ENCODE results near the gene WDR90. TPM values are rescaled to one million over a fixed set of nuclear protein-coding genes. Genes with fewer than 3 reads are reported as not detected.
A peak's percentile ranks its signal among the peaks of the same experiment; 100 is the strongest.

WDR90 gene
- polyA plus RNA-seq, 3 donors: 36.9 to 62.0 (median 48.4) TPM

- DNase-seq (ENCODE audit: extremely low read depth in 1 of 11, low read depth in 9 of 11, low spot score in 4 of 11): no peak
Measured at GRCh38 chr16:635573-636205, 13.5 kb upstream of the WDR90 start.

- DNase-seq (ENCODE audit: extremely low read depth in 1 of 11, low read depth in 9 of 11, low spot score in 4 of 11): peak; percentile 77 to 92 (median 89)
Measured at GRCh38 chr16:636206-637080, 12.7 kb upstream of the WDR90 start, which contains the start of gene METTL26. Gene METTL26 (minus strand): TSS chr16:636305. CDS start chr16:636290, 15 bp downstream.

GRCh38 chr16:637081-638018, 11.8 kb upstream of the WDR90 start:
- DNase-seq (ENCODE audit: extremely low read depth in 1 of 11, low read depth in 9 of 11, low spot score in 4 of 11): peak in 6 of 11 donors; percentile 64 to 87 (median 76)

GRCh38 chr16:638034-638543, 11.1 kb upstream of the WDR90 start:
- DNase-seq (ENCODE audit: extremely low read depth in 1 of 11, low read depth in 9 of 11, low spot score in 4 of 11): no peak

- DNase-seq (ENCODE audit: extremely low read depth in 1 of 11, low read depth in 9 of 11, low spot score in 4 of 11): no peak
Measured at GRCh38 chr16:638836-639235, 10.3 kb upstream of the WDR90 start.

- DNase-seq (ENCODE audit: extremely low read depth in 1 of 11, low read depth in 9 of 11, low spot score in 4 of 11): no peak
Measured at GRCh38 chr16:640614-641013, 8.6 kb upstream of the WDR90 start.

- peak in 1 of 11 donors; percentile 49 for DNase-seq (ENCODE audit: extremely low read depth in 1 of 11, low read depth in 9 of 11, low spot score in 4 of 11)
Measured at GRCh38 chr16:641326-642188, 7.6 kb upstream of the WDR90 start, which contains the start of gene MCRIP2. Gene MCRIP2 (plus strand): TSS chr16:641828. CDS start chr16:641992, 164 bp downstream.

GRCh38 chr16:642189-643049, 6.7 kb upstream of the WDR90 start:
- DNase-seq (ENCODE audit: extremely low read depth in 1 of 11, low read depth in 9 of 11, low spot score in 4 of 11): no peak

GRCh38 chr16:643050-643368, 6.2 kb upstream of the WDR90 start:
- DNase-seq (ENCODE audit: extremely low read depth in 1 of 11, low read depth in 9 of 11, low spot score in 4 of 11): no peak

GRCh38 chr16:644556-644955, 4.6 kb upstream of the WDR90 start:
- DNase-seq (ENCODE audit: extremely low read depth in 1 of 11, low read depth in 9 of 11, low spot score in 4 of 11): no peak

GRCh38 chr16:645852-646678, 3.1 kb upstream of the WDR90 start:
- no peak for DNase-seq (ENCODE audit: extremely low read depth in 1 of 11, low read depth in 9 of 11, low spot score in 4 of 11)

GRCh38 chr16:646679-647172, 2.4 kb upstream of the WDR90 start:
- DNase-seq (ENCODE audit: extremely low read depth in 1 of 11, low read depth in 9 of 11, low spot score in 4 of 11): no peak

GRCh38 chr16:647173-647902, 1.8 kb upstream of the WDR90 start:
- no peak for DNase-seq (ENCODE audit: extremely low read depth in 1 of 11, low read depth in 9 of 11, low spot score in 4 of 11)

- no peak for DNase-seq (ENCODE audit: extremely low read depth in 1 of 11, low read depth in 9 of 11, low spot score in 4 of 11)
Measured at GRCh38 chr16:648071-648780, 939 bp upstream of the WDR90 start.

GRCh38 chr16:649631-650030, 466 bp downstream of the WDR90 start:
- DNase-seq (ENCODE audit: extremely low read depth in 1 of 11, low read depth in 9 of 11, low spot score in 4 of 11): no peak

Data from renal cortex interstitium (tissue), 11 donors.